Duodenal mucosa (tissue), 2 donors: ENCODE data around the gene PTPN2.
"Not testable (repeated sequence)": the region's sequence is repeated elsewhere in the genome, so short reads cannot be mapped to it uniquely, and the experiment has no call there.

Experiments used
- H3K27ac ChIP-seq: one replicate; pipeline ENCODE4 v1.7.0; 2013; ENCODE audit warnings: low read depth, low read length
- H3K27me3 ChIP-seq, 2 donors: one replicate each; pipeline ENCODE4 v1.7.0; 2013; ENCODE audit warnings: low read length in 2 of 2, control low read depth in 1 of 2; ENCODE audit not compliant: insufficient read depth in 2 of 2, control insufficient read depth in 1 of 2
- H3K36me3 ChIP-seq, 2 donors: one replicate each; pipeline ENCODE4 v1.7.0; 2013; ENCODE audit warnings: low read length in 2 of 2, control low read depth in 1 of 2; ENCODE audit not compliant: insufficient read depth in 2 of 2, control insufficient read depth in 1 of 2
- H3K4me1 ChIP-seq, 2 donors: one replicate each; pipeline ENCODE4 v1.7.0; 2013; ENCODE audit warnings: low read length in 2 of 2, control low read depth in 1 of 2; ENCODE audit not compliant: insufficient read depth in 2 of 2, control insufficient read depth in 1 of 2
- H3K4me3 ChIP-seq, 2 donors: one replicate each; pipeline ENCODE4 v1.7.0; 2013; ENCODE audit warnings: low read length in 2 of 2, low read depth in 1 of 2
- H3K9ac ChIP-seq, 2 donors: one replicate each; pipeline ENCODE4 v1.7.0; 2013; ENCODE audit warnings: low read length in 2 of 2, low read depth in 1 of 2
- H3K9me3 ChIP-seq, 2 donors: one replicate each; pipeline ENCODE4 v1.7.0; 2013; ENCODE audit warnings: low read length in 2 of 2, control low read depth in 1 of 2; ENCODE audit not compliant: control insufficient read depth in 1 of 2

PTPN2 gene

DNA sequence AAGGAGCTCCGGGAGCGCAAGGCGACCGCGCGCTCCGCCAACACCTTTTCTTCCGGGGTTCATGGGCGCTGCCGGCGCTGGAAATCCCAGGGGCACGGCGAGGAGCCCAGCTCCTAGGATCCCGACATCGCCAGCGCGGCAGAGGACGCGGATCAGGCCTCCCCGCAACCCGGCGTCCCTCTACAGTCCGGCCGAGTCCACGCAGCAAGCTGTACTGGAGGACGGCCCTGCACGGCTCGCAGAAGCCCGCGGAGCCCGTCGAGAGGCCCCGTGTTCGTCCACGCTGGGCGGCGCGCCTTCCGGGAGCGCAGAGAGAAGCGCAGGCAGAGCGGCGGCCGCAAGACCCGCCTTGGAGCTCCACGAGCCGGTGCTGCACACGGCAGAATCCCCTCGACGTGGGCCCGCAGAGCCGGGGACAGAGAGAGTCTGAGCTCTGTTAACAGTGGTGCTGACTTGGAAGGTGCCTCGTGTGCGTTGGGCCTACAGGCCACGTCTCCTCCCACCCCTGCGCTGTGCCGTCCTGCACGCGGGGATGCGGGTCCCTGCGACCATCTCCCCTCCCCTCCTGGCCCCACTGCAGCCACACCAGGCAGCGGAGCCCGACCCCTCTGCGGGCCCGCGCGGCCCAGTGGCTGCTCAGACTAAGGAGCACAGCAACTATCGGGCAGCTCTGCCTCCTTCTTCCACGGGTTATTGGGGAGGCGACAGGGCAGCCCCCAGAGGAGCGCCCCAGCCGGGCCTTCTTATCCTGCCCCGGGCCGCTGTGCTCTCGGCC is 28.1 kb upstream of the PTPN2 start:
- Histone ChIP-seq H3K36me3 (no peaks in the 10 kb centered on the region), H3K27me3 (peaks cover 4 to 6% of the 10 kb centered on the region in 2 donors), H3K9me3 (no peaks in the 10 kb centered on the region), H3K4me1 (peaks cover 0 to 3% of the 10 kb centered on the region in 2 donors), H3K9ac (no peak overlapping the region), H3K27ac (no peak overlapping the region), H3K4me3 (peak overlapping the region; percentile 69 to 70)

DNA sequence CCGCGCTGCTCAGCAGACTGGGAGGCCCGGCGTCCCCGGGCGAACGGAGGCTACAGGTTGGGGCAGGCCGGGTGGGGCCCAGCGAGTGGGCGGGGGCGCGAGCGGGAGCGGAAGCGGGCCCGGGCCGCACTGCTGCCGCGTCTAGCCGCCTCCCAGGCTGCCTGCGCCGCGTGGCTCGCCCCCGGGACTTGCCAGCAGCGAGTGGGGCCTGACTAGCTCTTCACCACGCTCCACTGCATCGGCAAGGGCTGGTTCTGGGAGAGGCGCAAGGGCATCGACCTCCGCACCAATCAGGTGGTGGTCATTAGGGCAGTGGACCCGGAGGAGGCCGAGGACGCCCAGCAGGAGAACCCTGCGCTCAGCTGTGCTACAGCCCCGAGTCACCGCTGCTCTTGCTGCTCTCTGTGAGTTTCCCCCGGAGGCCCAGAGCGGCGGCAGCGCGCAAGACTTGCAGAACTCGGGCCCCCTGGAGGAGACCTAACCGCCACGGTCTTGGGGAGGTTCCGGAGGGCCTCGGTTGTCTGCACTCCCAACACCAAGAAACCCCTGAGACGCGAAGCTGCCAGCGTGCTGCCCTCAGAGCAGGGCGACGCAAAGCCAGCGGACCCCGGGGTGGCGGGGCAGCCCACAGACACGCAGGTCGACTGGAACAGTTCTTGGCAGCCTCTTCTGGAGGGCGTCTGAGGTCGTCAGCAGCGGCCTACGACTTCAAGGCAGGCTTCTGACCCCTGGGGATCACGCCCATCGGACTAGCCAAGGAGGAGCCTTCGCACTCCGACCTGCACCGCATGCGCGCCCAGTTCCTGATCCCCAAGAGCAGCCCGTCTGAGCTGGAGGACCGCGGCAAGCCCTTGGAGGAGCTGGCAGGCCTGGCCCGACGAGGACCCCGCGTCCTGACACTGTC is 27.2 kb upstream of the PTPN2 start:
- Histone ChIP-seq H3K4me3 (peak overlapping the region; percentile 69 to 70), H3K27me3 (peaks cover 4 to 6% of the 10 kb centered on the region in 2 donors), H3K27ac (no peak overlapping the region), H3K9ac (peak overlapping the region in 1 of 2 donors; percentile 51), H3K9me3 (no peaks in the 10 kb centered on the region), H3K4me1 (peaks cover 0 to 3% of the 10 kb centered on the region in 2 donors), H3K36me3 (no peaks in the 10 kb centered on the region)

GRCh38 chr18:12908706-12909105 is 24.7 kb upstream of the PTPN2 start:
- Histone ChIP-seq H3K36me3 (no peaks in the 10 kb centered on the region), H3K4me3 (no peak overlapping the region), H3K9ac (no peak overlapping the region), H3K4me1 (peaks cover 4 to 6% of the 10 kb centered on the region in 2 donors), H3K9me3 (no peaks in the 10 kb centered on the region), H3K27me3 (peaks cover 4 to 6% of the 10 kb centered on the region in 2 donors), H3K27ac (no peak overlapping the region)

DNA sequence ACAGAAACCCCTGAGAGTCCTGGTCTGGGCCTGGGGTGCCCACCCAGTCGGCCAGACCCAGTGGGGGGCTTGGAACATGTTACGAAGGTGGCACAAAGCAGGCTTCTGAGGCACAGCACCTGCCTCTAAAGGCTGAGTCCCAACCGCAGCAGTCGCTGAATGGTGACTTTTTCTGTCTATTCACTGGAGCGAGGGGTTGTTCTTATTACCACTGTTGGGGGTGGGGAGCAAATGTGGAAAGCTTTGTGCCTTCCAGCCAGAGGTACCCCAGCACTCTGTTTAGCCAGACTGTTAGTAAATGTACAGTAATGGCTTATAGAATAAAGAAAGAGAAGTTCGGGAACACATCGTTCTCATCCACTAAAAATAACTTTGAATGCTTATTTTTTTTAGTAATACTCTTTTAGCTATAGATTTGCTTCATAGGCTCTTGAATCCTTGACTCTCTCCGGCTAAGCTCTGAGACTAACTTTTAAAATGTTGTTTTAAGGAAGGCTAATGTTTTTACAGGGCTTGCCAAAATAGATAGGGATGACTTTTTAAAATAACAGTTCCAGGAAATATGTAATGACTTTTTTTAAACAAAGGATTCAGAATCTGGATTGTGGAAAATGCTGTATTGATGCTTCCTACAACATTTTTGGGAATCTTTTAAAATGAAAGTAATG is 23.4 kb upstream of the PTPN2 start:
- Histone ChIP-seq H3K27me3 (peaks cover 4 to 6% of the 10 kb centered on the region in 2 donors), H3K4me3 (no peak overlapping the region), H3K9me3 (no peaks in the 10 kb centered on the region), H3K27ac (no peak overlapping the region), H3K36me3 (no peaks in the 10 kb centered on the region), H3K9ac (no peak overlapping the region), H3K4me1 (peaks cover 4 to 7% of the 10 kb centered on the region in 2 donors)

DNA sequence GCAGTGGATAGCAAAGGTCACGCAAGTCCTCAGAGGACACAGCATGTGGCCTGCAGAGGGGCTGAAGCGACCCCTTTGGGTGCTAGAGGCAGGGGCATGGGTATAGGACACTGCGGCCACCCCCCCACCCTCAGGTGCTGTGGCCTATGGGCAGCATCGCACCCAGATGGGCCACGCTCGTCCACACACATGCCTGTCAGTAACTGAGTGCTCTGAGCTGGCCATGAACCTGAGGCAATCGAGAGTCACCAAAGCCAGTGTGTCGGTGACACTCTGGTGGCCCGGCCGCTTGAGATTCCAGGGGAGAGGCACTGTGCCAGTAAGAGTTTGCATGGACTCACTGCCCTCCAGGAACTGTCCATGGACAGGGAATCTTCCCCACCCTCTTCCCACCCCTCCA is 22.7 kb upstream of the PTPN2 start:
- peaks cover 4 to 6% of the 10 kb centered on the region in 2 donors for H3K27me3 ChIP-seq
- no peak overlapping the region for H3K9ac ChIP-seq
- no peaks in the 10 kb centered on the region for H3K9me3 ChIP-seq
- H3K36me3 ChIP-seq = no peaks in the 10 kb centered on the region
- no peak overlapping the region for H3K4me3 ChIP-seq
- H3K27ac ChIP-seq = no peak overlapping the region
- H3K4me1 ChIP-seq = peaks cover 4 to 7% of the 10 kb centered on the region in 2 donors

- peaks cover 4 to 5% of the 10 kb centered on the region in 2 donors for H3K4me1 ChIP-seq
These were observed 22.1 kb upstream of the PTPN2 start for GRCh38 chr18:12906119-12906518.

GRCh38 chr18:12904012-12904516 is 20.0 kb upstream of the PTPN2 start:
- H3K9ac ChIP-seq = no peak overlapping the region
- H3K36me3 ChIP-seq = no peaks in the 10 kb centered on the region
- H3K9me3 ChIP-seq = no peaks in the 10 kb centered on the region
- H3K4me1 ChIP-seq = peaks cover 4% of the 10 kb centered on the region in 2 donors
- H3K27me3 ChIP-seq = no peaks in the 10 kb centered on the region
- H3K4me3 ChIP-seq = no peak overlapping the region
- H3K27ac ChIP-seq = no peak overlapping the region

More at GRCh38 chr18:12906119-12906518, 22.1 kb upstream of the PTPN2 start:
- no peak overlapping the region for H3K27ac ChIP-seq
- peaks cover 1 to 6% of the 10 kb centered on the region in 2 donors for H3K27me3 ChIP-seq
- no peaks in the 10 kb centered on the region for H3K9me3 ChIP-seq
- no peaks in the 10 kb centered on the region for H3K36me3 ChIP-seq
- H3K9ac ChIP-seq = no peak overlapping the region
- H3K4me3 ChIP-seq = no peak overlapping the region

GRCh38 chr18:12901208-12901607 is 17.2 kb upstream of the PTPN2 start:
- not testable (repeated sequence) for H3K27ac ChIP-seq, H3K9ac ChIP-seq, H3K27me3 ChIP-seq, H3K36me3 ChIP-seq, H3K4me3 ChIP-seq, H3K4me1 ChIP-seq, H3K9me3 ChIP-seq

- not testable (repeated sequence) for H3K27me3 ChIP-seq, H3K4me3 ChIP-seq, H3K4me1 ChIP-seq
These were observed 12.8 kb upstream of the PTPN2 start for GRCh38 chr18:12896784-12897333.

More at GRCh38 chr18:12896784-12897333, 12.8 kb upstream of the PTPN2 start:
- not testable (repeated sequence) for H3K36me3 ChIP-seq, H3K27ac ChIP-seq, H3K9ac ChIP-seq, H3K9me3 ChIP-seq
